ENCODE data around the gene VCP. TPM values are rescaled to one million over a fixed set of nuclear protein-coding genes. Genes with fewer than 3 reads are reported as not detected.
A peak's percentile ranks its signal among the peaks of the same experiment; 100 is the strongest.
"Not testable (repeated sequence)": the region's sequence is repeated elsewhere in the genome, so short reads cannot be mapped to it uniquely, and the experiment has no call there.

VCP gene
- total RNA-seq, 1 donor from 2014 or later = 335 TPM

- intact Hi-C loops (cut with micrococcal nuclease) = loop anchor here (5.0 kb wide), 1 partner anchor 44 kb away; no protein-coding TSS in a partner anchor
- Mint-ChIP-seq H3K9me3 (no peaks in the 10 kb centered on the region), H3K27me3 (no peaks in the 10 kb centered on the region), H3K27ac (peak overlapping the region; percentile 68), H3K4me1 (peaks cover 8% of the 10 kb centered on the region), H3K4me3 (peak overlapping the region; percentile 68), H3K36me3 (ENCODE audit: low read depth) (peaks cover 12% of the 10 kb centered on the region)
- DNase-seq = peak; percentile 89
These were observed 36.3 kb downstream of the VCP start for GRCh38 chr9:35035851-35036701.

- Mint-ChIP-seq H3K36me3 (ENCODE audit: low read depth) (peaks cover 5% of the 10 kb centered on the region), H3K9me3 (no peaks in the 10 kb centered on the region), H3K4me1 (peaks cover 11% of the 10 kb centered on the region), H3K4me3 (no peak overlapping the region), H3K27me3 (no peaks in the 10 kb centered on the region), H3K27ac (no peak overlapping the region)
- intact Hi-C loops (cut with micrococcal nuclease) = no loop called here
- no peak for DNase-seq
These were observed 39.3 kb downstream of the VCP start for GRCh38 chr9:35033101-35033500.

GRCh38 chr9:35029852-35030251 lies 42.6 kb downstream of the VCP start:
- Mint-ChIP-seq H3K4me3 (no peak overlapping the region), H3K4me1 (peaks cover 11% of the 10 kb centered on the region), H3K9me3 (no peaks in the 10 kb centered on the region), H3K27me3 (no peaks in the 10 kb centered on the region), H3K27ac (no peak overlapping the region), H3K36me3 (ENCODE audit: low read depth) (peaks cover 5% of the 10 kb centered on the region)
- intact Hi-C loops (cut with micrococcal nuclease) = no loop called here
- DNase-seq = no peak

- Mint-ChIP-seq H3K4me3 (no peak overlapping the region), H3K27ac (no peak overlapping the region), H3K9me3 (no peaks in the 10 kb centered on the region), H3K27me3 (no peaks in the 10 kb centered on the region), H3K4me1 (peaks cover 13% of the 10 kb centered on the region), H3K36me3 (ENCODE audit: low read depth) (peaks cover 5% of the 10 kb centered on the region)
- no peak for DNase-seq
- intact Hi-C loops (cut with micrococcal nuclease) = no loop called here
These were observed 43.2 kb downstream of the VCP start for GRCh38 chr9:35029241-35029640.

GRCh38 chr9:35028341-35028740 lies 44.1 kb downstream of the VCP start:
- Mint-ChIP-seq H3K36me3 (ENCODE audit: low read depth) (peaks cover 5% of the 10 kb centered on the region), H3K4me1 (peaks cover 19% of the 10 kb centered on the region), H3K9me3 (no peaks in the 10 kb centered on the region), H3K4me3 (no peak overlapping the region), H3K27ac (no peak overlapping the region), H3K27me3 (no peaks in the 10 kb centered on the region)
- DNase-seq = no peak
- intact Hi-C loops (cut with micrococcal nuclease) = no loop called here

GRCh38 chr9:35027860-35028259 lies 44.6 kb downstream of the VCP start:
- Mint-ChIP-seq H3K27me3 (no peaks in the 10 kb centered on the region), H3K4me1 (peaks cover 20% of the 10 kb centered on the region), H3K4me3 (no peak overlapping the region), H3K27ac (no peak overlapping the region), H3K36me3 (ENCODE audit: low read depth) (peaks cover 5% of the 10 kb centered on the region), H3K9me3 (no peaks in the 10 kb centered on the region)
- no peak for DNase-seq
- intact Hi-C loops (cut with micrococcal nuclease) = no loop called here

GRCh38 chr9:35027374-35027773 lies 45.1 kb downstream of the VCP start:
- DNase-seq = no peak
- no peaks in the 10 kb centered on the region for H3K9me3 Mint-ChIP-seq

GRCh38 chr9:35026671-35027070 lies 45.8 kb downstream of the VCP start:
- no peak overlapping the region for H3K27ac Mint-ChIP-seq
- peaks cover 20% of the 10 kb centered on the region for H3K4me1 Mint-ChIP-seq
- no peaks in the 10 kb centered on the region for H3K9me3 Mint-ChIP-seq
- DNase-seq = no peak
- peaks cover 1% of the 10 kb centered on the region for H3K36me3 Mint-ChIP-seq (ENCODE audit: low read depth)
- no peaks in the 10 kb centered on the region for H3K27me3 Mint-ChIP-seq
- H3K4me3 Mint-ChIP-seq = no peak overlapping the region
- intact Hi-C loops (cut with micrococcal nuclease) = no loop called here

More at GRCh38 chr9:35027374-35027773, 45.1 kb downstream of the VCP start:
- H3K4me1 Mint-ChIP-seq = peaks cover 20% of the 10 kb centered on the region
- H3K27ac Mint-ChIP-seq = no peak overlapping the region
- H3K36me3 Mint-ChIP-seq (ENCODE audit: low read depth) = peaks cover 5% of the 10 kb centered on the region
- H3K4me3 Mint-ChIP-seq = no peak overlapping the region
- intact Hi-C loops (cut with micrococcal nuclease) = no loop called here
- H3K27me3 Mint-ChIP-seq = no peaks in the 10 kb centered on the region

GRCh38 chr9:35023443-35023842 lies 49.0 kb downstream of the VCP start:
- H3K36me3 Mint-ChIP-seq (ENCODE audit: low read depth); H3K27me3 Mint-ChIP-seq; H3K4me3 Mint-ChIP-seq; DNase-seq; H3K9me3 Mint-ChIP-seq; intact Hi-C loops (cut with micrococcal nuclease): not testable (repeated sequence)
- H3K27ac Mint-ChIP-seq = peak overlapping the region; percentile 39
- peaks cover 20% of the 10 kb centered on the region for H3K4me1 Mint-ChIP-seq

- Mint-ChIP-seq H3K36me3 (ENCODE audit: low read depth) (peaks cover 31% of the 10 kb centered on the region), H3K9me3 (peaks cover 14% of the 10 kb centered on the region), H3K27ac (no peak overlapping the region), H3K4me3 (no peak overlapping the region), H3K4me1 (peaks cover 2% of the 10 kb centered on the region), H3K27me3 (no peaks in the 10 kb centered on the region)
- intact Hi-C loops (cut with micrococcal nuclease) = no loop called here
- DNase-seq = no peak
These were observed 57.9 kb downstream of the VCP start for GRCh38 chr9:35014517-35014916.

GRCh38 chr9:35010351-35010958 lies 62.0 kb downstream of the VCP start:
- Mint-ChIP-seq H3K9me3 (peaks cover 14% of the 10 kb centered on the region), H3K27ac (no peak overlapping the region), H3K4me3 (no peak overlapping the region), H3K27me3 (no peaks in the 10 kb centered on the region), H3K4me1 (peaks cover 6% of the 10 kb centered on the region), H3K36me3 (ENCODE audit: low read depth) (peaks cover 33% of the 10 kb centered on the region)
- intact Hi-C loops (cut with micrococcal nuclease) = no loop called here
- DNase-seq = no peak

Other genes with a start within 250 kb of the VCP start
- 0.14 and 0.57 TPM in 2 replicates for gene PHF24, start 114.3 kb downstream of the VCP start, total RNA-seq
- gene DNAJB5, start 82.9 kb downstream of the VCP start, total RNA-seq = 7.7 and 10.6 TPM in 2 replicates
- 114 and 122 TPM in 2 replicates for gene FANCG, start 7.3 kb upstream of the VCP start, total RNA-seq
- gene PIGO, start 24.0 kb upstream of the VCP start, total RNA-seq = 32.5 and 37.2 TPM in 2 replicates
- 258 and 262 TPM in 2 replicates for gene STOML2, start 30.5 kb upstream of the VCP start, total RNA-seq
- gene ATOSB, start 43.2 kb upstream of the VCP start, total RNA-seq = 3.7 and 4.7 TPM in 2 replicates
- 0.47 and 0.51 TPM in 2 replicates for gene UNC13B, start 89.4 kb upstream of the VCP start, total RNA-seq

All from activated CD4-positive, alpha-beta T cell treated with anti-CD3 and anti-CD28 coated beads, Interleukin-2, amount 10 ng/mL, durations not matched to agents 24 days and 14 days (primary cell).